DND-41 (cell line): Measurements from ENCODE around the gene MARS1.

Experiments used
- EZH2 ChIP-seq: IDR thresholded peaks from 3 replicates; pipeline ENCODE4 v1.6.1; 2012; ENCODE audit warnings: borderline replicate concordance, low read depth, mild to moderate bottlenecking, moderate library complexity, low read length, inconsistent platforms; ENCODE audit not compliant: severe bottlenecking
- TF ChIP-seq, protein P1 (sequence below): IDR thresholded peaks from 2 replicates; pipeline ENCODE4 v1.5.1; 2012; ENCODE audit warnings: borderline replicate concordance, low read length, moderate library complexity, mild to moderate bottlenecking; ENCODE audit not compliant: poor library complexity, severe bottlenecking; ENCODE audit errors: extremely low read depth

GRCh38 chr12:57548488-57548887 is 60.6 kb downstream of the MARS1 start:
- TF ChIP-seq, protein P1, sequence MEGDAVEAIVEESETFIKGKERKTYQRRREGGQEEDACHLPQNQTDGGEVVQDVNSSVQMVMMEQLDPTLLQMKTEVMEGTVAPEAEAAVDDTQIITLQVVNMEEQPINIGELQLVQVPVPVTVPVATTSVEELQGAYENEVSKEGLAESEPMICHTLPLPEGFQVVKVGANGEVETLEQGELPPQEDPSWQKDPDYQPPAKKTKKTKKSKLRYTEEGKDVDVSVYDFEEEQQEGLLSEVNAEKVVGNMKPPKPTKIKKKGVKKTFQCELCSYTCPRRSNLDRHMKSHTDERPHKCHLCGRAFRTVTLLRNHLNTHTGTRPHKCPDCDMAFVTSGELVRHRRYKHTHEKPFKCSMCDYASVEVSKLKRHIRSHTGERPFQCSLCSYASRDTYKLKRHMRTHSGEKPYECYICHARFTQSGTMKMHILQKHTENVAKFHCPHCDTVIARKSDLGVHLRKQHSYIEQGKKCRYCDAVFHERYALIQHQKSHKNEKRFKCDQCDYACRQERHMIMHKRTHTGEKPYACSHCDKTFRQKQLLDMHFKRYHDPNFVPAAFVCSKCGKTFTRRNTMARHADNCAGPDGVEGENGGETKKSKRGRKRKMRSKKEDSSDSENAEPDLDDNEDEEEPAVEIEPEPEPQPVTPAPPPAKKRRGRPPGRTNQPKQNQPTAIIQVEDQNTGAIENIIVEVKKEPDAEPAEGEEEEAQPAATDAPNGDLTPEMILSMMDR, result no peak
- no peak for TF ChIP-seq EZH2
